HG03159 (cell line): ENCODE results near the gene ZNF514.
"Not testable (repeated sequence)": the region's sequence is repeated elsewhere in the genome, so short reads cannot be mapped to it uniquely, and the experiment has no call there.

Experiments used
- ATAC-seq: cut with Tn5 transposase; IDR thresholded peaks from one replicate; pipeline ENCODE4 v1.9.1; 2021; ENCODE audit warnings: mild to moderate bottlenecking, moderate library complexity; ENCODE audit not compliant: unreplicated experiment

Gene ZNF514

DNA sequence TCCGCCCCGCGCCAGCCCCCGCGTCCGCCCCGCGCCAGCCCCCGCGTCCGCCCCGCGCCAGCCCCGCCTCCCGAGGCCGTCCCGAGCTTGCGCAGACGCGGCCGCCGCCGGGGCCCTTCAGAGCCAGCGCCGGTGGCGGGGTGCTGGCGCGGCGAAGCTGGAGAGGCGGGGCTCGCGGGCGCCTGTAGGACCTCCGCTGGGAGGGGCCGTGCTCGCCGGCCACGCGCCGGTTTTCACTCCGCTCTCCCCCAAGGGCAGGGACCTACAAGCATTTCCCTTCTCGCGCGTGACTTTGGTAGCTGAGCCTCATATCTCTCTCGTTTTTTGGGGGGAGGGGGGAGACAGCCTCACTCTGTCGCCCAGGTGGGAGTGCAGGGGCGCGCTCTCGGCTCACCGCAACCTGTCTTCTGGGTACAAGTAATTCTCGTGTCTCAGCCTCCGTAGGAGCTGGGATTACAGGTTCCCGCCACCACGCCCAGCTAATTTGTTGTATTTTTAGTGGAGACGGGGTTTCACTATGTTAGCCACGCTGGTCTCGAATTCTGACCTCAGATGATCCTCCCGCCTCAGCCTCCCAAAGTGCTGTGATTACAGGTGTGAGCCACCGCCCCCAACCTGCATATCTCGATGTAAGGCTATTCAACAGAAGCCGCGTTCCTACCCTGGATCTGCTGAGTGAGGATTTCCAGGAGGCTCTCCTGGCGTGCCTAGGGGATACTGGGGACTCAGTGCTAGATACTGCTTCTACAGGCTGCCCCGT lies at the start of gene ZNF514:
TSS of gene ZNF514 (minus strand) at position 159 of the 760 bp plus-strand sequence. CDS start 6,595 bp downstream, outside the sequence.
- peak; percentile 89 for ATAC-seq

DNA sequence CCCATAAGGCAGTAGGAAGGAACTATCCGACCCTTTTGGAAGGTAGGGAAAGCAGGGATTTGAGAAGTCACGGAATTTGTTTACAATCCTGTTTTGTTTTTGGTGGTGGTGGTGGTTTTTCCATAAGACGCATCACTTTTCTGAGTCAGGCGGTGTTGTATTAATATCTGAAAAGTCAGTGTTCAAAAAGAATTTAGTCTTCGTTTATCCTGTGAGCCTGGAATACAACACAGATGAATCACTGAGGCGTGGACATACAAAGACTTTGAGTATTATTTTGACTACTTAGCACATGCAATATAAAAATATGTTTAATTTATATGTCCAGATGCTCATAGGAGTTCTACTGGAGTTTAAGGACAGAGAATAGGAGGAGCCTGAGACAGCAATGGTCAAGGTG lies 48.5 kb upstream of the ZNF514 start:
- no peak for ATAC-seq

DNA sequence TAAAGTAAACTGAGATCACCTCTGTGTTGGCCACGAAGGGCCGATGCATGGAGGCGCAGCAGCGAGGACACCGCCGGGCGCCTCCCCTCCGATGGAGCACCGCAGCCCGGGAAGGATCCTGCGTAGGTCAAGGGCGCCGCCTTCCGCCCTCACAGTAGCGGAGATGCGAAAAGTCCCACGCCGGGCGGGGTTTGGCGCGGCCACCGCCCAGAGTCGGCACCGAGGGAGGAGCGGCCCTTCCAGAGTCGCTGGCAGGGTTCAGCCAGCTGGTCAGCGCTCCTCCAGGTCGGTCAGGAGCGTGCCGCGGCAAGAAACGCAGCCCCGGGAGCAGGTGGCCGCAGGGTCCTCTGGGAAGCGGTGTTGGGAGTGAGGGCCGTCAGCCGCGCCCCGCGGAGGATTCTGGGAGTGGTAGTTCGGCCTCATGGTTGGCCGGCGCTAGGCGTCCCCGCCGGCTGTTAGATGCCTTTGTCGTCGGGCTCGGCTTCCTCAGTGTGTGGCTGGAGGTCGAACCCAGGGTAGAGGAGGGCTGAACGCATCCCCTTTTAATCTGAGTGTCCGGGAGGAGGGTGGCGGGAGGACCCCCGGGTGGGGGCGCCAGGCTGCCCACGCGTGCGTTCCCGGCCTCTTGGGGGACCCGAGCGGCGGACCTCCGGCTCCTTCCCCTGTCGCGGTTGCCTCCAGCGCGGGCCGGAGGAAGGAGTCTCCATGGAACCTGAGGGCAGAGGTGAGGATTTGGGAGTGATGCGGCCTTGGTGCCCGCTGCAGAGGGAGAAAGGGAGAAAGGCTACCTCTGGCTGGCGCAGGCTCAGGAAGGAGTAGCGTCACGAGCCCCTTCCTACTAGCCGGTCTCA lies 47.7 kb upstream of the ZNF514 start, which contains the start of gene ZNF892:
TSS of gene ZNF892 (plus strand) at position 411 of the 851 bp plus-strand sequence. CDS start at position 706, 295 bp downstream.
- ATAC-seq = peak; percentile 94

DNA sequence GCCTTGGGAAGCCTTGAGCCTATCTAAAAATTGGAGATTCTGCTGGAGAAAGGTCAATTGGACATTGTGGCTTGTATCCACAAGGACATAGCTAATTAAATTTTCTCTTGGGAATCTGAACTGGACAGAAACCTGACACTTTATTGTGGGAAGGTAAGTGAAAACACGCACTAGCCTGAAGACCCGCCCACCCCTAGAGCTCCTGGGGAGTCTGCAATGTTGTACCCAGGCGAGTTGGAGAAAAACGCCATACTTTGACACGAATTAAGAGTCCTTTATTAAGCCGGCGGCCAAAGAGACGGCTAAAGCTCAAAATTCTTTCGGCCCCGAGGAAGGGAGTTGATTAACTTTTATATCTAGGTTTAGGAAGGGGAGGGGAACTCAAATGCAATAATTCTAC lies 46.4 kb upstream of the ZNF514 start:
- no peak for ATAC-seq

DNA sequence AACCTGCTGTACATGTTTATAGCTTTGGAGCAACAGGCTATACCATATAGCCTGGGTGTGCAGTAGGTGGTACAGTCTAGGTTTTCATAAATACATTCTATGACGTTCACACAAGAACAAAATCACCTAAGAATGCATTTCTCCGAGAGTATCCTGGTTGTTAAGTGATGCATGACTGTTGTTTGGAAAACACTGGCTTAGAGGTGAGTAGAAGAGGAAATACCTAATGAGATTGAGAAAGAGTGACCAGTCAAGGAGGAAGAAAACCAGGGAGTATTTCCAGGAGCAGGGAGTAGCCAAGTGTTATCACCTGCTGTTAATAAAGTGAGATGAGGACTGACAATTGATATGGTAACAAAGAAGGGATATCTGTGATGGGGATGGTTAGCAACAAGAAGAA lies 44.7 kb upstream of the ZNF514 start:
- ATAC-seq = no peak

DNA sequence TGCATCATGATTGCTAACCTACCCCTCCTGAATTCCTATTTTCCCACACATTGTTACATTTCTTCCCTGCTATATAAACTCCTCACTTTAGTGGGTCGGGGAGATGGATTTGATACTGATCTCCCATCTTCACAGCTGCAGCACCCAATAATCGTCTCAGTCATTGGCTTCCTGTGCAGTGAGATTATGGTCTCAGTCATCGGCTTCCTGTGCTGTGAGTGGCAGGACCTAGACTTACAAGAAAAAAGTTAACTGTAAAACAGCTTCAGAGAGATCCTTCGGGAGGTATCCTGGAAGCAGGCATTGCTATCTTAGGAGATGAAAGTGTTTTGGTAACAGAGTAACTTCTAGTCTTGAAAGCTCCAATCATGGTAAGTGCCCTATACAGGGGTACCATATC lies 44.3 kb upstream of the ZNF514 start:
- ATAC-seq = no peak

DNA sequence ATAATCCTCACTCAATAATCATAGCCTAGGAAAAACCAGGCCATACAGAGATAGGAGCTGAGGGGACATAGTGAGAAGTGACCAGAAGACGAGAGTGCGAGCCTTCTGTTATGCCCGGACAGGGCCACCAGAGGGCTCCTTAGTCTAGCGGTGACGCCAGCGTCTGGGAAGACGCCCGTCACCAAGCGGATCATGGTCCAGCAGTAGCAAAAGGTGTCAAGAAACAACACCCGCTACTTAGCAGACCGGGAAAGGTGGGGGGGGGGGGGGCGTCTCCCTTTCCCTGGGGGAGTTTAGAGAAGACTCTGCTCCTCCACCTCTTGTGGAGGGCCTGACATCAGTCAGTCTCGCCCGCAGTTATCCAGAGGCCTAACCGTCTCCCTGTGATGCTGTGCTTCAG lies 33.3 kb upstream of the ZNF514 start:
- not testable (repeated sequence) for ATAC-seq

DNA sequence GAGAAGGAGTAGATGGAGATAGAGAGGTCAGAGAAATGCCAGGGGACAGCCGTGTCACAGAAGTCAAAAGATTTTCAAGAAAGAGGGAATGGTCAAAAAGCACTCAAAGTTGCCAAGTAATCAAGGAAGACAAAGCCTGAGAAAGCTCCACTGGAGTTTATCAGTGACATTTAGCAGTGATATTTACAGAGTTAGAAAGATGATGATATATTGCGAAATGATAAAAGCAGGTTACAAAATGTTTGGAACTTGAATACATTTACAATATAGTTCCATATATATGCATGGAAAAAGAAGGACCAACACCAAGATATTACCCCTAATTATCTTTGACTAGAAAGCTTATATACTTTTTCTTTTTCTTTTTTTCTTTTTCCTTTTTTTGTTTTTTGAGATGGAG lies 26.3 kb upstream of the ZNF514 start:
- ATAC-seq = no peak

DNA sequence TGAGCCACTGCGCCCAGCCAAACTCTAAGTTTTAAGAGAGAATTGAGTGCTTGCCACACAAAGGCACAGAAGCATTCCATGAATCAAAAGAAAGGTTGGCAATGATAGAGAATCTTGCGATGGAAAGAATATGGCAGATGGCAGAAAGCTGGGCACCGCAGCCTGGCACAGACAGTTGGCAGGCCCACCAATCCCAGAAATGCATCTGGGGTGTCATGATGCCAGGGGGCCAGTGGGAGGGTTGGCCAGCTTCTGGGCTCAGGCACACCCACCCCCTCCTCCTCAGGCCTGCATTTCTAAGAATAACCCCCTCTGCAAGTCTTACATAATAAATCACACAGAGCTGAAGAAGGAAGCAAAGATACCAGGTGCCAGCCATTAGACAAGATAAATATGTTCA lies 25.5 kb upstream of the ZNF514 start:
- ATAC-seq = no peak

DNA sequence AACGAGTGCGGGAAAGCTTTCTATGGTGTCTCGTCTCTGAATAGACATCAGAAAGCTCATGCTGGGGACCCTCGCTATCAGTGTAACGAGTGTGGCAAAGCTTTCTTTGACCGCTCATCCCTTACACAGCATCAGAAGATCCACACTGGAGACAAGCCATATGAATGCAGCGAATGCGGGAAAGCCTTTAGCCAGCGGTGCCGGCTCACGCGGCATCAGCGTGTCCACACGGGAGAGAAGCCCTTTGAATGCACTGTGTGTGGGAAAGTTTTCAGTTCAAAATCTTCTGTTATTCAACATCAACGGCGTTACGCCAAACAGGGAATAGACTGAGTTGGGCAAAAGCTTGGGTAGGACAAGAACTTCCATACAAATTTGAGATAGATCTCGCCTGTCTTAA lies 22.1 kb upstream of the ZNF514 start:
- no peak for ATAC-seq

DNA sequence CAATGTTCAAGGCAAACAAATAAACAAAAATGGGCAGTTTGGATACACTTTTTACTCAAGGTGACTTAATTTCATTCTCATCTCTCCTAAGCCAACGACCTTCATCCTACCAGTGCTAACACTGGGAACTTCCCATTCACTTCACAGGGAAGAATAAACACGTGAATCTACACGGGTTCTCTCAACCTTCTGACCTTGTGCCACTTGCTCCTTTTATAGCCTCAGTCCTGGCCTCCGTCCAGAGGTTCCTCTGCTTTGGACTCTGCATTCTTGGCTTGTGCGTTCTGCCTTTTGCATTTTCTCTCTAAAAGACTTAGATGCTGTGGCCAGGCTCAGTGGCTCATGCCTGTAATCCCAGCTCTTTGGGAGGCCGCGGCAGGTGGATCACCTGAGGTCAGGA lies 19.8 kb upstream of the ZNF514 start:
- no peak for ATAC-seq

DNA sequence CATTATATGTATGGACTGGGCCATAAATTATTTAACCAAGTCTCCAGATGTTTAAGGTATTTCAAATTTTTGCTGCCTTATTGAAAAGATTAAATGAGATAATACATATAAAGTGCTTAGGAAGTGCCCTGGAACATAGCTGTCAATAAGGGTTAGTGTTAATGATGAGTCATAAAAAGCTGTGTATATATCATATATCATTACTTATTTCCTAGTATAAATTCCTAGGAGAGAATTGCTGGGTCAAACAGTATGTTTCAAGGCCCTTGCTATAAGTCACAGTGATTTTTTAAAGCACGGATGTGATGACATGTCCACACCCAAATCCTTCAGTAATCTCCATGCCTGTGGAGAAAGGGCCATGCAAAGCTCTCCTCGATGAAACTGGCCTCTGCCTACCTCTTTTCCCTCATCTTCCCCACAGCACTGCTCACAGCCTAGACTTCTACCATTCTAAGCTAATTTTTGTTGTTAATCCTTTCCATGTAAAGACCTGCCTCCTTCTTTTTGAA lies 14.4 kb upstream of the ZNF514 start:
- no peak for ATAC-seq

DNA sequence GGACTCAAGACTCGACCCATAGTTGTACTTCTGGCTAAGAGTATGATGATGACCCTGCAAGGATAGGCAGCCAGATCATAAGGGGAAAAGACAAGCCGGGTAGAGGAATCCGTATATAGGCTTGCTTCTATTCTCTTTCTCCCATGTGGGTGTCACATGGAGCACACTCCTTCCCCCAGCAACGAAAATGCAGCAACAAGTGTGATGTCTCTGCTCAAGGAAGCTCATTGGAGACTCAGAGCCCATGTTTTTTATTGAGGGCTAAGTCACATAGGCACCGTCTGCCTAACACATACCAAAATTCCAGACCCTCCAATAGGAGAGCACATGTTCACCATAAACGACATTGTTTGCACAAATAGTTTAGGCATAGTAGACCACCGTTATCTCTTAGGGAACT lies 12.3 kb upstream of the ZNF514 start:
- ATAC-seq = no peak

DNA sequence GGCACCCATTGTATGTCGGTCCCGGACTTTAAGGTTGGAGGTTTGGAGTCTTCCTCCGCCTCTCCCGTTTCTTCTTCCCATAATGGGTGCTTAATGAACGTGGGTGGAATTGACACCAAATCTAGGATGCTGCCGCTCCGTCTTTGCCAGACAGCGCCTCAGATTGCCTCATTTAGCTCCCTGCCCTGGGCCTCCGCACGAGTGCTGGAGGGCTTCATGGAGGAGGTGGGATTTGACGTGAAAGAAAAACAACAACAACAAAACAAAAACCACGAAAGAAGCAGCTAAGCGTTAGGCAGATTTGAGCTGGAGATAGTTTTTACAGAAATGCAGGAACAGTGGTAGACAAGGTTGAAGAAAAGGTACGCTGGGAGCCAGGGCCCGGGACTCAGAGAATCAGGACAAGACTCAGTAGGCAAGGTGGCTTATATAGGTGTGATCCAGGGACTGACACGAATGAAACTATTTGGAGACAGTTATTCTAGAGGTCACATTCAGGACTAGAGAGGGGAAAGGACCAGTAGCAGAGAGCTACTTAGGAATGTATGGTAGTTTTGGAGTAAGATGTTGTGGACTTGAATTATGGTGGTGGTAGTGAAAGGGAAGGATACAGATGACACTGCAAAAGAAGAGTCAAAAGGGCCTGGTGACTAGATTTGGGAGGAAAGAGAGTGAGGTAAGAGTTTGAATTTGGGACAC lies 6.6 kb upstream of the ZNF514 start:
- peak; percentile 17 for ATAC-seq

DNA sequence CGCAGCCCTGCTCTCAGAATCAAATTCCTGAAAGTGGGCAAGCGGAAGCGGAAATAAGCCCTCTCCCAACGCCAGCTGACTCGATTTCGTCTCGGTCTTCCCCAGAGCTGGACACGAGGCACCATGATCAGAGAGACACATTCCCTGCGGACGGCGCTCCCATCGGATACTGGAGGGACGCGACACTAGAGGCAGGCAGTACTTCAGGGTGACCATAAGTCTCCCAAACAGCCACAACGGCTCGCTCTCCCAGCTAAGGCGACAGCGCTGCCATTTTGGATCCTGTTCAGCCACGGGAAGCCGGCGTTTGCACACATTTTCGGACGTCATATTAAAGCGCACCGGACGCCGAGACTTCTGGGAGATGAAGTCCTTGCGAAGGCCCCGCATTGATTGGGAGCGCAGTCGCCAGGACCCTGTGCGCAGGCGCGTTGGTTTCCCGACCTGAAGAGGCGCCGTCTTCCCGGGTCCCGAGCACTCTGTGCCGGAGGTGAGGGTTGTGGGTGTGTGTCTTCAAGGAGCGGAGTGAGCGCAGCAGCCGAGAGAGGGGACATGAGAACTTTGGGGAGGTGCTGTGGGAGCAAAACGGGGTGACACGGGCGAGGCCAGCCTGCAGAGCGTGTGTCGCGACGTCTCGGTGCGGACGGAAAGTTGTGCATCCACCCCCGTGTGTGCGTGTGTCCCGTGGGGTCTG lies 5.9 kb upstream of the ZNF514 start, which contains the start of gene ZNF2:
TSS of gene ZNF2 (plus strand) at position 439 of the 694 bp plus-strand sequence. CDS start 10,418 bp downstream, outside the sequence.
- ATAC-seq = peak; percentile 91

DNA sequence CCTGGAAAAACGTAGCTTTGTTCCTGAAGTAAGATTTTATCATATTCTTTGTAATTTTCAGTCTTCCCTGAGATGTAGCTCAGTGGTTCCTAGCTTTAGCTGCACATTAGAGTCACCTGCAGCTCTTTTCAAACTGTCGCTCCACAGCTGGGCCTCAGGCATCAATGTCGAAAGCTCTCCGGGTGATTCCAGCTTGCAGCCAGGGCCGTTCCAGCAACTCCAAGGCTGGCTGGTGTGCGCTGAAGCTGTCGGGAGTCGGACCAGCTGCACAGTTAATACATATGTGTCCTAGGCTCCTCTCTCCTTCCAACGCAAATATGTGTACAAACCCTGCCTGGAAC lies 5.4 kb upstream of the ZNF514 start:
- peak; percentile 7 for ATAC-seq

DNA sequence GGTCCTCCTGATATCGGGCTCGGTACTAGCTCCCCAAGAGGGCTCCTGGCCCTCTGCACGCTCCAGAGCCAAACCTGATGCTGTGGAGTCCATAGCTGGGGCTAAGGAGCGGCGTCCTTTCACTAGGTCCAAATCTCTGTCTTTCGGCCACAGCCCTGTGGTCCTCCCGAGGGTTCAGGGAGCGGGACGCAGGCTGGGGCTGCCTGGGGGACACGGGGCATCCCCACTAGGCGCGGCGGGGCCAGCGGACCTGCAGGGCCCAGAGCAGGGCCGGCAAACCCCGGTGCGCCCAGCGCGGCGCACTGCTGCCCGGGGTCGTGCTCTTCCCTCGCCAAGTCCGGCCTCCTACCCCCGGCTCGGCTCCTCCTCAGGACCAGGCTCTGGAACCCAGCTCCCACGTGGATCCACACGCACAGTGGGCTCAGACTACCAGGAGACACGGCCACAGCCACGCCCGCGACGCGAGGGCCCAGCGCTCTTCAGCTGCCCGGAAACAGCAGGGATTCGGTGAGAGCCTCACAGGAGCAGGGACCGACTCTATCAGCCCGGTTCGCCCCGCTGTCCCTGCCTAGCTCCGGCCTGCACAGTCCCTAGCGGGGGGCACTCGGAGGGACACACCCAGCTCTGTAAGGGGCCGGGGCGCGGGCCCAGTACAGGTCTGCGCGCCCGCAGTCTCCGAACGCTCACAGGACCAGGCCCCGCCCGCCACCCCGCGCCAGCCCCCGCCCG lies 593 bp downstream of the ZNF514 start:
- ATAC-seq = peak; percentile 46

DNA sequence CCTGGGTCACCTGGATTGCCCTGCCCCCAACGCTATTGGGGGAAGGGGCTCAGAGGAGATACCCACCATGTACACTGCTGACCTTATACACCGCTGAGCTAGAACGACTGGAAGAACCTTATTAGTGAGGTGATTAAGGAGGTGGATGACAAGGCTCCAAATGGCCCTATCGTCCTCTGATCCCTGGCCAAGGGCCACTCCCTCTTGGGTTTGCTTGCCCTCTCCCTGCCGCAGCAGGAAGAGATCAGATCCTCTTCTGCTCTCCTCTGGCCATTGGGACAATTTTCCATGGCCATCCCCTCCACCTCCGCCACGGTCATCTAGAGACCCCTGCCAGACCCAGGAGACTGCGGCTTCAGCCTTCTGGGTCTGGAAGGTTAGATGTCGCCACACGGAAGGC lies 1.2 kb downstream of the ZNF514 start:
- no peak for ATAC-seq

DNA sequence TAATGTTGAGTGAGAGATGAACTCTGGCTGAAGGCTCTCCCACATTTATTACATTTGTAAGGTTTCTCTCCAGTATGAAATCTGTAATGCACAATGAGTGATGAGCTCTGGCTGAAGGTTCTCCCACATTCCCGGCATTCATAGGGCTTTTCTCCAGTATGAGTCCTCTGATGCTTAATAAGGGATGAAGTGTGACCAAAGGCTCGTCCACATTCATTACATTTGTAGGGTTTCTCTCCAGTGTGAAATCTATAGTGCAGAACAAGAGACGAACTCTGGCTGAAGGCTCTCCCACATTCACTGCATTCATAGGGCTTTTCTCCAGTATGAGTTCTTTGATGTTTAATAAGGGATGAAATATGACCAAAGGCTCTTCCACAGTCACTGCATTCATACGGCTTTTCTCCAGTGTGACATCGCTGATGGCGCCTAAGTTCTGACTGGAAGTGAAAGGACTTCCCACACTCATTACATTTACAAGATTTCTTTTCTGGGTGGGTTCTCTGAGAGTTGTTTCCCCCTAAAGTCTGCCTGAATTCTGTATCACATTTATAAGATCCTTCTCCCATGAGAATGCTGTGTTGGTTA lies 10.2 kb downstream of the ZNF514 start:
- no peak for ATAC-seq

DNA sequence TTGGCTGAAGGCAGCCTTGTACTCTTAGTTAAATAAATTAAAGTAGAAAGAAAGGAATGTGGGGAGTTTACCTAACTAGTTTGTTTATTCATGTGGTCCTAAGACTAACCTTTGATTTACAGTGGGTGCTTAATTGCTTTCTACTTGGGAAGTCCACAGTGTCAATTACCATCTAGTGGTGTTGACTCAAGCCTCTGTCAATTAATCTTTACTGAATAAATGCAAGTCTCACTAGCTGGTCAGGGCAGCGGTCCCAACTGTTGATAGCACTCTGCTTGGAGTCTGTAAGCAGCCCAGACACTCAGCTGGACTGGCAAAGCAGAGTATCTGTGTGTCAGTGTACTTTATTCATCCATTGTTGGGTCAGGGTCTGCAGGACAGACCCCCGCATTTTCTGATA lies 15.8 kb downstream of the ZNF514 start:
- no peak for ATAC-seq
